Lung (tissue), 12 donors: ENCODE results near the gene SLC4A2. TPM values are rescaled to one million over a fixed set of nuclear protein-coding genes. Genes with fewer than 3 reads are reported as not detected.

ENCODE experiments used
- ATAC-seq: fragments of 200-7000 bp; cut with Tn5 transposase; one replicate; pipeline ENCODE4 v1.9.1; 2020; ENCODE audit warnings: moderate number of reproducible peaks; ENCODE audit not compliant: insufficient read depth, low FRiP score
- DNase-seq, 3 donors: peaks; one replicate each; pipeline ENCODE4 v3.0.0-alpha.2; 2013 to 2017
- H3K27ac ChIP-seq, 2 donors: one replicate each; pipeline ENCODE4 v1.5.1; 2013; ENCODE audit warnings: mild to moderate bottlenecking in 2 of 2, moderate library complexity in 2 of 2, control low read depth in 1 of 2, inconsistent platforms in 1 of 2, low read depth in 1 of 2, low read length in 1 of 2
- H3K27me3 ChIP-seq, 3 donors: one replicate each; pipeline ENCODE4 v1.5.1; 2013; ENCODE audit warnings: low read length in 2 of 3; ENCODE audit not compliant: control insufficient read depth in 3 of 3, insufficient read depth in 3 of 3
- H3K36me3 ChIP-seq, 4 donors: one replicate each; pipeline ENCODE4 v1.5.1; 2013; ENCODE audit warnings: low read length in 4 of 4, mild to moderate bottlenecking in 1 of 4, moderate library complexity in 1 of 4; ENCODE audit not compliant: control insufficient read depth in 4 of 4, insufficient read depth in 4 of 4
- H3K4me1 ChIP-seq, 5 donors: one replicate each; pipeline ENCODE4 v1.5.1; 2013; ENCODE audit warnings: low read length in 5 of 5, mild to moderate bottlenecking in 2 of 5, moderate library complexity in 1 of 5; ENCODE audit not compliant: control insufficient read depth in 5 of 5, insufficient read depth in 5 of 5
- H3K4me3 ChIP-seq: one replicate; pipeline ENCODE4 v1.5.1; 2013; ENCODE audit warnings: mild to moderate bottlenecking, control low read depth, moderate library complexity
- H3K9ac ChIP-seq, 2 donors: one replicate each; pipeline ENCODE4 v1.5.1; 2013; ENCODE audit warnings: low read length in 2 of 2, control low read depth in 1 of 2; ENCODE audit not compliant: insufficient read depth in 1 of 2
- H3K9me3 ChIP-seq, 4 donors: one replicate each; pipeline ENCODE4 v1.5.1; 2013; ENCODE audit warnings: low read length in 3 of 4, mild to moderate bottlenecking in 1 of 4, moderate library complexity in 1 of 4; ENCODE audit not compliant: control insufficient read depth in 4 of 4, insufficient read depth in 3 of 4
- CTCF ChIP-seq: IDR thresholded peaks from 2 replicates; pipeline ENCODE4 v1.5.1; 2012; ENCODE audit warnings: mild to moderate bottlenecking; ENCODE audit errors: control extremely low read depth, extremely low read depth
- WGBS, 2 donors: extraction: QIAGEN DNeasy Blood & Tissue Kit; methylation state at CpG; one replicate each; pipeline ENCODE4 v1.1.7; 2013; 5-methylcytosine and 5-hydroxymethylcytosine counted together
- polyA plus RNA-seq, 2 donors: library from polyadenylated mRNA; stranded (reverse); fragments of 200-250 nt; gene quantifications; one replicate each; pipeline ENCODE4 v1.2.1, GENCODE V29; 2013
- total RNA-seq, 2 donors: library from RNA; depleted of rRNA in 1 of 2; stranded (reverse); fragments of >200 nt in 1 of 2; gene quantifications; one replicate each; pipeline ENCODE4 v1.2.1, GENCODE V29; 2014 to 2021
- donor health status: control.
- donor health status: control.
- donor health status: Bipolar disorder and iron deficiency.
- donor health status: healthy.
- donor health status: DM: yes; HTN: yes; CAD: no.

The SLC4A2 gene
- total and polyA plus RNA-seq, 4 donors: 66.3 to 173 (median 120) TPM

- ATAC-seq (peak; percentile 95), DNase-seq (peak; percentile 99 to 100 (median 100))
- H3K4me1 ChIP-seq: peaks cover 0 to 21% (median 0%) of the 10 kb centered on the region in 5 donors
- peak within 1 kb of the TSS; percentile 69 for H3K4me3 ChIP-seq
- TF ChIP-seq CTCF: peak; percentile 34
- WGBS, 2 donors: 1% methylated on average over 52 to 53 of the region's 53 CpGs
- peaks cover 0 to 3% (median 0%) of the 10 kb centered on the region in 4 donors for H3K36me3 ChIP-seq
- no peaks in the 10 kb centered on the region for H3K27me3 ChIP-seq
- H3K9ac ChIP-seq: peak within 1 kb of the TSS in 1 of 2 donors; percentile 61
- H3K27ac ChIP-seq: peak within 1 kb of the TSS; percentile 83 to 88
- no peaks in the 10 kb centered on the region for H3K9me3 ChIP-seq
These were observed 31.1 kb upstream of the SLC4A2 start, which contains the start of gene ABCB8 for GRCh38 chr7:151028131-151028947. Gene ABCB8 (plus strand): TSS chr7:151028450. CDS start chr7:151028516, 66 bp downstream.

- no peak for ATAC-seq
- peaks cover 0 to 8% (median 0%) of the 10 kb centered on the region in 4 donors for H3K36me3 ChIP-seq
- 61 to 73% methylated on average over 17 of the region's 17 CpGs for WGBS, 2 donors
- H3K9ac ChIP-seq: peak overlapping the region in 1 of 2 donors; percentile 61
- no peaks in the 10 kb centered on the region for H3K27me3 ChIP-seq
- H3K27ac ChIP-seq: peak overlapping the region; percentile 54 to 75
- DNase-seq: no peak
- H3K4me3 ChIP-seq: peak overlapping the region; percentile 69
- H3K9me3 ChIP-seq: no peaks in the 10 kb centered on the region
- peaks cover 0 to 18% (median 0%) of the 10 kb centered on the region in 5 donors for H3K4me1 ChIP-seq
- TF ChIP-seq CTCF: no peak
These were observed 30.4 kb upstream of the SLC4A2 start for GRCh38 chr7:151028948-151029501.

GRCh38 chr7:151031011-151031410 is 28.4 kb upstream of the SLC4A2 start:
- WGBS, 2 donors: 63 to 74% methylated on average over 4 of the region's 4 CpGs
- Histone ChIP-seq H3K4me3 (no peak overlapping the region), H3K36me3 (peaks cover 0 to 23% (median 3%) of the 10 kb centered on the region in 4 donors), H3K9me3 (no peaks in the 10 kb centered on the region), H3K9ac (no peak overlapping the region), H3K27ac (no peak overlapping the region), H3K4me1 (peaks cover 0 to 18% (median 0%) of the 10 kb centered on the region in 5 donors), H3K27me3 (no peaks in the 10 kb centered on the region)
- no peak for TF ChIP-seq CTCF
- DNase-seq (no peak), ATAC-seq (no peak)
